Activated naive CD4-positive, alpha-beta T cell treated with anti-CD3 and anti-CD28 coated beads, Interleukin-2, amount 50 U/mL, for 72 hours (primary cell): ENCODE results near the gene ISCU. TPM values are rescaled to one million over a fixed set of nuclear protein-coding genes. Genes with fewer than 3 reads are reported as not detected.
"Not testable (repeated sequence)": the region's sequence is repeated elsewhere in the genome, so short reads cannot be mapped to it uniquely, and the experiment has no call there.

Experiments
- ATAC-seq, 2 donors: fragments of 150-1000 bp; cut with Tn5 transposase; 2 replicates each; pipeline ENCODE4 v1.10.0; 2021; ENCODE audit warnings: mild to moderate bottlenecking in 2 of 2, moderate library complexity in 2 of 2
- DNase-seq, 2 donors: peaks; one replicate each; pipeline ENCODE4 v3.0.0; 2021 to 2022; ENCODE audit warnings: low spot score in 2 of 2
- H3K27ac Mint-ChIP-seq, 2 donors: one replicate each; pipeline ENCODE4 v1.8.0; 2022; ENCODE audit warnings: mild to moderate bottlenecking in 2 of 2, mixed read lengths in 2 of 2
- H3K36me3 Mint-ChIP-seq, 2 donors: one replicate each; pipeline ENCODE4 v1.8.0; 2022; ENCODE audit warnings: mixed read lengths in 2 of 2
- H3K9me3 Mint-ChIP-seq, 2 donors: one replicate each; pipeline ENCODE4 v1.8.0; 2022; ENCODE audit warnings: mixed read lengths in 2 of 2
- total RNA-seq, 2 donors: library from RNA; stranded (reverse); gene quantifications; one replicate each; pipeline ENCODE4 v1.2.3, GENCODE V29; 2022

The ISCU gene
- total RNA-seq, 2 donors from 2014 or later, result 53.6 to 158 TPM

DNA sequence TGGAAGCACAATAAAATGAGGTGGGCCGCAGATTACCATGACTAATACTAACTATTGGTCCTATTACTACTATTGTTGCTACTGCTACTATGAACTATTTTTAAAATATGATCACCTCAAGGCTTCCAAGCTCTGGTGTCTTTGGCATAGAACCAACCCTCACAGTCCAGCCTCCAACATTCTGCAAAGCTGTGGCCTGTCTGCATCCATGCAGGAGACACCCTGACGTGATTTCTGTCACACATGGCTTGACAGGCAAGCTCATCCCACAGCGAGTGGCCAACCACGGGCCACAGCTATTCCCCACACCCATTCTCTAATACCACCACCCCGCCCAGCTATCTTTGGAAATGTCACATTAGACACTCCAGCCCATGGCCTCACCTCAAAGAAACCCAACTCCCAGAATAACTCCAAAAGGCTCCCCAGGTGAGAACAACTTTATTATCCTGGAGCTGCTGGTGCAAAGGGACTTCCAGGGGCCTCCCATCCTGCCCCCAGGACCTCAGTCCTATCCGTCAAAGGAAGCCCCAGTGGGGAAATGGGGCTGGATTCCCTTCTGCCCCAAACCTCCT lies 14.4 kb downstream of the ISCU start:
- DNase-seq (peak in 1 of 2 donors; percentile 35), ATAC-seq (no peak)
- H3K36me3 Mint-ChIP-seq, result no peaks in the 10 kb centered on the region
- no peak overlapping the region for H3K27ac Mint-ChIP-seq
- H3K9me3 Mint-ChIP-seq, result peaks cover 10 to 12% of the 10 kb centered on the region in 2 donors

DNA sequence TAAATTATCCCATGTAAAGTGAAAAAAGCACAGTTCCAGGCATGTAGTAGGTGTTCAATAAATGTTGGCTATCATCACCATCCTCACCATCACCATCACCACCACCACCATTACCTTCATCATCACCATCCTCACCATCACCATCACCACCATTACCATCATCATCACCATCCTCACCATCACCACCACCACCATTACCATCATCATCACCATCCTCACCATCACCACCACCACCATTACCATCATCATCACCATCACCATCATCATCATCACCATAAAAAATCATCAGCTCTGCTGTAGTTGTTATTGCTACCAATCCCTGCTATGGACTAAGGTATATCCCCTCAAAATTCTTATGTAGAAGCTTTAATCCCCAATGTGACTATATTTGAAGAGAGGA lies 15.1 kb downstream of the ISCU start:
- ATAC-seq (no peak), DNase-seq (no peak)
- Mint-ChIP-seq H3K9me3 (peaks cover 10 to 12% of the 10 kb centered on the region in 2 donors), H3K27ac (no peak overlapping the region), H3K36me3 (no peaks in the 10 kb centered on the region)

DNA sequence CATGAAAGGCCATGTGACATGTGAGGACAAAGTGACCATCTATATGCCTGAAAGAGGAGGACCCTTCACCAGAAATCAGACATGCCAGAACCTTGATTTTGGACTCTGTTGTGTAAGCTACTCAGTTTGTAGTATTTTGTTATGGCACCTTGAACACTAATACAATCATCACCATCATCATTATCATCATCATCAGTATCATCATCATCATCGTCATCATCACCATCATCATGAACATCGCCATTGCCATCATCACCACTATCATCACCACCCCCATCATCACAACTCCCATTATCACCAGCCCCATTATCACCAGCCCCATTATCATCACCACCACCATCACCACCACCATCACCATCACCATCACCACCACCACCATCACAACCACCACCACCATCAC lies 15.9 kb downstream of the ISCU start:
- no peak for ATAC-seq
- peak overlapping the region in 1 of 2 donors; percentile 80 for H3K27ac Mint-ChIP-seq

DNA sequence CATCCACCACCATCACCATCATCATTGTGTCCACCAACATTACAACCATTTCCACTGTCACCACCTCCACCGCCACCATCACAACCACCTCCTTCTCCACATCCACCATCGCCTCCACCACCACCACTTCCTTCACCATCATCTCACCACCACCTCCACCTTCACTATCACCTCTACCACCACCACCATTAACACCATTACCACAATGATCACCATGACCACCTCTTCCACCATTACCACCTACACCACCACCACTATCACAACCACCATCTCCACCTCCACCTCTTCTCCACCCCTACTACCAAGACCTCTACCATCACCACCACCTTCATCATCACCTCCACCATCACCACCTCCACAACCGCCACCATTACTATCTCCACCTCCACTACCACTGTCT lies 16.4 kb downstream of the ISCU start:
- H3K27ac Mint-ChIP-seq, result peak overlapping the region in 1 of 2 donors; percentile 80
- DNase-seq (no peak), ATAC-seq (no peak)
- peaks cover 10 to 12% of the 10 kb centered on the region in 2 donors for H3K9me3 Mint-ChIP-seq
- no peaks in the 10 kb centered on the region for H3K36me3 Mint-ChIP-seq

More for the DNA sequence above, 15.9 kb downstream of the ISCU start:
- H3K9me3 Mint-ChIP-seq, result peaks cover 10 to 12% of the 10 kb centered on the region in 2 donors
- no peaks in the 10 kb centered on the region for H3K36me3 Mint-ChIP-seq
- no peak for DNase-seq

DNA sequence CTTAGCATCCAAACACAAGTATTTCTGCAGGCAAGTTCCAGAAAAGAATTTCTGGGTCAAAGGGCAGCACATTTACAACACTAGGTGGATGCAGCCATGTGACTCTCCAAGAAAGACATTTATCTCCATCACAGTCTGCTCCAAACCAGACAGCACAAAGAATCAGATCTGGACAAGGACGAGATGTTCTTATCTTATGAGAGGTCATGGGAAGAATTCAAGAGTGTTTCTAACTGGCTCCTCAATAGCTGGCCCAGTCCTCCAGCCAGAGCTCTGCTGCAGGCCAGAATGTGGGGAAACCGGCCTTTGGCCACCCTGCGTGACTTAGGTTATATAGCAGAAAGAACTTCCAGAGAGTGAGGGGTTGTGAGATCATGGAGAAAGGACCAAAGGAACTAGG lies 18.1 kb downstream of the ISCU start:
- Mint-ChIP-seq H3K36me3 (no peaks in the 10 kb centered on the region), H3K27ac (no peak overlapping the region), H3K9me3 (peaks cover 10 to 12% of the 10 kb centered on the region in 2 donors)
- ATAC-seq (no peak), DNase-seq (no peak)

DNA sequence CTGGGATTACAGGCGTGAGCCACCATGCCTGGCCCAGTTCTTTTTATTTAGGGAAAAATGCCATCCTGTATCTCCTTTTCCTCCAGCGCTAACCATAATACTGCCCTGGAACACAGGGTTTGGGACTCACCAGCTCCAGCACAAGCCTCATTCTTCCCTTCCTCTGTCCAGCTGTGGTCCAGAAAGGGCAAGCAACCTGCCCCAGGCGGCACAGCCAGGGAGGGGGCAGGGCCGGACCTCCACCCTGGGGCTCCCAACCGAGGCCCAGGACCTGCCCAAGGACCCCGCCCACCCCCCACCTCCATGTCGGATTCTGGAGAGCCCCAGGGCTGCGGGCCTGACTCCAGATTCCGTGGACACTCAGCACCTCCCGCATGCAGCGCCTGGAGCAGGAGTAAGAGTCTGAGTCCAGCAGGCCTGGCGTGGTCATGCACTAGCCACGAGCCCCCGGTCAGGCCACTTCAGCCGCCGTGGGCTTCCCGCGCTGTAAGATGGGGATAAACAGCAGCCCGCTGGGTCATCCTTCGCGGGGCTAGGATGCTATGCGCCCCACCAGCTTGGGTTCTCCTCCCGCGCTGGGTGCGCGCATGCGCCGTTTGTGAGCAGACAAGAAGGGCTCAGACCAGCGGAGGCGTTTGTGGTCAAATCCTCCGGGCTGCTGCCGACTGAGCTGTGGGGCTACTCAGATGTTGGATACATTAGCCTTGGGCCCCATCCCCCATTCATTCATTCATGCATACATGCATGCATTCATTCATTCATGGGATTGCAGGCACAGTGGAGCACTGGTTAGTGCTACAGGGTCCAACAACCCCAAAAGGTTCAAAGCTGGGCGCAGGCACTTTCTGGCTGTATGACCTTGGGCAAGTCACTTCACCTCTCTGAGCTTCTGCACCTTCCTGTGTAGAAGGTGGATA lies 19.2 kb downstream of the ISCU start:
- ATAC-seq (no peak), DNase-seq (no peak)
- H3K36me3 Mint-ChIP-seq, result no peaks in the 10 kb centered on the region
- peaks cover 10 to 12% of the 10 kb centered on the region in 2 donors for H3K9me3 Mint-ChIP-seq
- no peak overlapping the region for H3K27ac Mint-ChIP-seq

DNA sequence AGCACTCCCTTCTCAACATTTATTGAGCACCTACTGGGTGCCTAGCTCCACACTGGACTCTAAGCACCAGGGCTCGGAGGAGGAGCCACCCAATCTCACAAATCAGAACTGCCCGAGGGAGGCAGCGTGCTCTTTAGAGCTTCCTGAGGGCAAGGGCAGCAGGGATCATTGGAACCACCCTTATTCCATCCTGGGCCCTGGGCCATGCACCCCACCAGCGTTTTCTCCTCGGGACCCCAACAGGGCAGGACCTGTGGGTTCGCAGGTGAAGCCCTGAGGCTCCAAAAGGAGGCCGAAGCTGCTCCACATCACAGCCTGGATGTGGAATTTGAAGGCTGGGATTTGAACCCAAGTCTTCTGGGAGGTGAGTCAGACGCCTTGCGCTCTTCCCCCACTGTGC lies 20.1 kb downstream of the ISCU start:
- Mint-ChIP-seq H3K9me3 (peaks cover 10 to 12% of the 10 kb centered on the region in 2 donors), H3K27ac (no peak overlapping the region), H3K36me3 (no peaks in the 10 kb centered on the region)
- DNase-seq, result no peak
- ATAC-seq, result no peak

DNA sequence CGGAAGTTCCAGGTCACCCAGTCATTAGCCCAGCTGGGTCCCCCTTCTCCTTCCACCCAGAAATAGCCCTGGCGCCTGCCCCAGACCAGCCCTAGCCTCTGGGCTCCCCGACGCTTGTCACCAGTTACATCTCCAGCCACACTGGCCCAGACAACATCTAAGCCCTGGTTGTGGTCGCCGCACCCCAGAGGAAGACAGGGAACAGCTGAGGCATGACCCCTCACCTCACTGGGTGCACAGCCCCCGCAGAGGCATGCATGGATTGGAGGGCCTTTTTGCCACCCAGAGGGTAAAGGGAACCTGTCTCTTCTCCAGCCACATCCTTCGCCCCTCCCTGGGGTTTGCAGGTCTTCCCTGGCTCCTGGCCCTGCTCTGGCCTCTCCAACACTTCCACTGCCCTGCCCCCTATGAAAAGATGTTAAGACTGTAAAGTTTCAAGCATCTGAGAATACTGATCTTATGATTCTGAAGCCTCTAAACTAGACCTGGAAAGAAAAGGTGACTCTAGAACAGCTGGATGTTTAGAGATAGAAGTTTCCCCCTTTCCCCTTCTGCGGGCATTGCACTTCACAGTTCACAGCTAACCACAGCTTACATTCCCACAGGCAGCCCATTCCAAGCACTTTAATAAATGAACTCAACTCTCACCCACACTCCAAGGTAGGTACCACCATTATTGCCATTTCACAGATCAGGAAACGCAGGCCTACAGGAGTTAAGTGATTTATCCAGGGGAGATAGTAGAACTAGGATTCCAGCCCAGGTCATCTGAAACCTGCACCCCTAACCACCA lies 20.8 kb downstream of the ISCU start:
- peaks cover 10 to 11% of the 10 kb centered on the region in 2 donors for H3K9me3 Mint-ChIP-seq
- no peak for ATAC-seq

DNA sequence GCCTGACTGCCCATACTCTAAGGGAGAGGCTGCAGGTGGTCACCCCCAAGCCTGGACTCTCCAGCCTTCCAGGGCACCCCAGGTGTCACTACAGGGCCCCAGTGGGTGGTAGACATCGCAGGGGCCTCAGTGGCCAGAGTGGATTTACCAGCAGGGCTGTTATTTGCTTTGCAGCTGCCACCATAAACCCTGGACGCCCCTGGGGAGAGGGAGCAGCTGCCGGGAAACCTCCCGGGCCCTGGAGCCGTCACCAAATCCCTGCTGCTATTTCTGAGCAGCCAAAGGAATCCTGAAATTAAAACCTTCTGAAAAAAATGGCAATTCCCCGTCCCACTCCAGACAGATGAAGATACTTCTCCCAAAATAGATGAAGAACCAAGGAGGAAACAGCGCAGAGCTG lies 21.6 kb downstream of the ISCU start:
- ATAC-seq (no peak), DNase-seq (no peak)
- Mint-ChIP-seq H3K36me3 (no peaks in the 10 kb centered on the region), H3K27ac (no peak overlapping the region), H3K9me3 (peaks cover 3% of the 10 kb centered on the region in 2 donors)

More for the DNA sequence above, 20.8 kb downstream of the ISCU start:
- H3K27ac Mint-ChIP-seq, result no peak overlapping the region
- H3K36me3 Mint-ChIP-seq, result no peaks in the 10 kb centered on the region
- no peak for DNase-seq

DNA sequence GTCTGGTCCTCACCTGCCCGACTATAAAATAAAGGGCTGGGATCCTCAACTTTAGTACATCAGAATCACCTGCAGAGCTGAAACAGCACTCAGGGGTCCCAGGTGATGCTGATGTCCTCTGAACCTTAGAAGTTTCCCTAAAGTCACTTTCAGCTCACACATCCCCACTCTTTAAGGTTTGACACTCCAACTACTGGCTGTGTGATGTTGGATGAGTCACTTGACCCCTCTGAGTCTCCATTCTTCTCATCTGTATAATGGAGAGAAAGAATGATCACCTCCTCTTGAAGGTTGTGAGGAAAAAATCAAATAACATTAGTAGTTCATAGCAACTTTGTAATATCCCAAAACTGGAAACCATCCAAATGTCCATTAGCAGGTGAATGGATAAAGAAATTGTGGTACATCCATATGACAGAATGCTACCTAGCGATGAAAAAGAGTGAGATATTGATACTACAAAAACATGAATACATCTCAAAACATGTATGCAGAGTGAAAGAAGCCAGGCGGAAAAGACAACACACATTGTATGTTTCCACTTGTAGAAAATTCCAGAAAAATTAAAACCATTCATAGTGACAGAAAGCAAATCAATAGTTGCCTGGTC lies 22.2 kb downstream of the ISCU start:
- Mint-ChIP-seq H3K9me3 (no peaks in the 10 kb centered on the region), H3K36me3 (no peaks in the 10 kb centered on the region), H3K27ac (no peak overlapping the region)
- DNase-seq, result no peak
- ATAC-seq, result no peak

DNA sequence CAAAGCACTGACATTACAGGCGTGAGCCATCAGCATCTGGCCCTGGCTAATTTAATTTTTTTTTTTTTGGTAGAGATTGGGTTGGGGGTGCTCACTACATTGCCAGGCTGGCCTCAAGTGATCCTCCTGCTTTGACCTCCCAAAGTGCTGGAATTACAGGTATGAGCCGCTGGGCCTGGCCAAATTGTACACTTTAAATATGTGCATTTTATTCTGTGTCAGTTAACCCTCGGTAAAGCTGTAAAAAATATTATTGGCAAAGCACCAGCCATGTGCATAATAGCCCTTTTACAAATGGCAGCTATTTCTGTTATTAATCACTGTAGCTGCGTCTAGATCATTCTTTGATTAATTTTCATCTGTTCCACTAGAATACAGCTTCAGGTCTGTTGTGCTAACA lies 23.5 kb downstream of the ISCU start:
- no peak for DNase-seq
- no peak for ATAC-seq
- Mint-ChIP-seq H3K27ac (no peak overlapping the region), H3K36me3 (no peaks in the 10 kb centered on the region), H3K9me3 (no peaks in the 10 kb centered on the region)

DNA sequence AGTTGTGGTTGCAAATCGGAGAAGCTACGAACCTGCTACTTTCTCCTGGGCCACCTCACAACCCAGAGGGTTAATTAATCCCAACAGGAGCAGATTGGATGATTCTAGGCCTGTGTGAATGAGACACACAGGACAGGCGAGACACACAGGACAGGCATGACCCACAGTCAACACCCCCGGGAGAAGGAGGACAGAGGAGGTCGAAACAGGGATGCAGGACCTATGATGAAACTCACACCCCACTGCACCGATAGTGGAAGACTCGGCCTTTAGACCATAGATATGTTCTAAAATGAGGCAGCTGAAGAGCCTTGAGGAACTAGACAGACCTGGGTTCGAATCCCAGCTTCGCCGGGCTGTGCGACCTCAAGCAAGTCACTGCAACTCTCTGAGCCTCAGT lies 23.9 kb downstream of the ISCU start:
- no peaks in the 10 kb centered on the region for H3K36me3 Mint-ChIP-seq
- DNase-seq (no peak), ATAC-seq (no peak)
- H3K9me3 Mint-ChIP-seq, result no peaks in the 10 kb centered on the region
- no peak overlapping the region for H3K27ac Mint-ChIP-seq

DNA sequence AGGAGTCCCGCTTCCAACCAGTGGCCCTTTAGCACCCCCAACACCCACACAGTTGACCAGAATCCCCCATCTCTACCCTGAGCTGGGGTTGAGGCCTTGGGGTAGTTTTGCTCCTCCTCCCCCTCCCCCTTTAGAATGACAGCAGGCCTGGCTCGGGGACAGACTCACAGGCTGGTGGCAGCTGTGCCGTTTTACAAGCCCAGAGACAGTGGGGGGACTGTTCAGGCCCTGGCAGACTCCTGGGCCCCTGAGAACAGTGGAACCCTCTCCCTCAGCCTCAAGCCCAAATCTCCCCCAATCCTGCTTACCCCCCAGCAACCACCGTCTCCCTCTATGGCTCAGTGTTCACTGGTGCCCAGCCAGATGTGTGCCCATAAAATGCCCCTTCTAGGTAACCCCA lies 25.4 kb downstream of the ISCU start:
- Mint-ChIP-seq H3K36me3 (no peaks in the 10 kb centered on the region), H3K9me3 (no peaks in the 10 kb centered on the region), H3K27ac (no peak overlapping the region)
- no peak for ATAC-seq
- no peak for DNase-seq

DNA sequence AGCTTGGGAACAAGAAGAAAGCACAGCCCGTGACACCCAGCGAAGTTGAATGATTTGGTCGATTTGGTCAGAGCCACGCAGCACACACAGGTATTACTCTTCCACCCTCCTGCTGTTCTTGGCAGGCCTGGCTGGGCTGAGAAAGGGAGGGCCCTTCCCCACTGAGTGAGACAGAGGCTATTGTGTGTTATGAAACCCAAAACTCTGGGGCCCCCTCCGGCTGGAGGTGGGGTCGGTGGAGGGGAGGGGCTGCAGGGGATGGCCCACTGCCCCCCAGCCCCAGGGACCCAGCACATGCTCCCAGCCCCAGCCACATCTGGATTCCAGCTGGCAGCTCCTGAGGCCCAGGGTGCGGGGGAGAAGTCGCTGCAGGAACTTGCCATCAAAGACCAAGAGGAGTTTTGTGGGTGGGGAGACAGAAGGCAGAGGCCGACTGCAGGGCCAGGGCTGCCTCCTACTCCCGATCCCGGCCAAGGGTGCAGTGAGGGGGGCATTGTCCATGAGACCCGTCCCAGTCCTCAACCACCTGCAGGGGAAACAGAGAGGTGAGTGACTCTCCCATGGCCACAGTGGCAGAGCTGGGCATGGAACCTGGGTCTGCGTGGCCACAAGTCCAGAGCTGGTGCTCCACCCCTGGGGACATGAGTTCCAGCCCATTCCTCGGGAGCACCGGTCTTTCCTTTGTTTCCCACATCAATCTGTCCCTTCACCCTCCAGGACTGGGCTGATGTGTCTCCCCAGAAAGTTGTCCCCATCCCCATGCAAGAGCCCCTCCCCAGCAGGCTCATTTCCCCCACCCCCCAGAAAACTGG lies 26.8 kb downstream of the ISCU start:
- no peak for ATAC-seq

DNA sequence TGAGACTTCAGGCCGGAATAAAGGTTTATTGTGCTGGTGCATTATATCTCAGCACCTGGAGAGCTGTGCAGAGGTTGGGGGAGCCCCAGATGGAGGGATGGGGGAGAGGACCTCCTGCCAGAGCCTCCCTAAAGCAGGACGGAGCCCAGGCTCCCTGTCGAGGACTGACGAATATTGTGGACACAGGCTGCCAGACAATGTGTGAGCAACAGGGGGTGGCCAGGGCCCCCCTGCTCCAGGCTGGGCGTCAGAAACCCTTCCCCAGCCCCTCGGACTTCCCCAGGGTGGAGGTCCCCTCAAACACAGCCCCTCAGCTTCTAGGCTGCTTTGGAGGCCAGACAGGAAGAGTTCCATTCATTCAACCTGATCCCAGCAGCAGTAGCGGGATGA lies 27.4 kb downstream of the ISCU start:
- no peaks in the 10 kb centered on the region for H3K9me3 Mint-ChIP-seq
- H3K27ac Mint-ChIP-seq, result no peak overlapping the region
- DNase-seq, result no peak
- ATAC-seq, result no peak
- H3K36me3 Mint-ChIP-seq, result no peaks in the 10 kb centered on the region

More for the DNA sequence above, 26.8 kb downstream of the ISCU start:
- Mint-ChIP-seq H3K36me3 (no peaks in the 10 kb centered on the region), H3K27ac (no peak overlapping the region), H3K9me3 (no peaks in the 10 kb centered on the region)
- no peak for DNase-seq

DNA sequence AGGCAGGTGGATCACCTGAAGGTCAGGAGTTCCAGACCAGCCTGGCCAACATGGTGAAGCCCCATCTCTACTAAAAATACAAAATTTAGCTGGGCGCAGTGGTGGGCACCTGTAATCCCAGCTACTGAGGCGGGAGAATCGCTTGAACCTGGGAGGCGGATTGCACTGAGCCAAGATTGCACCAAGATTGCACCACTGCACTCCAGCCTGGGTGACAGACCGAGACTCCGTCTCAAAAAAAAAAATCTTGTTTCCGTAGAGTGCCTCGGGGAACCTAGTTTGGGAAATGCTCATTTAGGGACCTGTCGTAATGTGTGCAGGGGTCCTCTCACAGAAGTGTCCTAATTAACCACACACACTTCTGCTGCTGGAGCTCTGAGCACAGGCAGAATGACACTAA lies 28.1 kb downstream of the ISCU start:
- not testable (repeated sequence) for DNase-seq, ATAC-seq, H3K27ac Mint-ChIP-seq, H3K36me3 Mint-ChIP-seq, H3K9me3 Mint-ChIP-seq
